Pancreas (tissue), 10 donors: ENCODE results near the gene TENM3. TPM values are rescaled to one million over a fixed set of nuclear protein-coding genes. Genes with fewer than 3 reads are reported as not detected.
A peak's percentile ranks its signal among the peaks of the same experiment; 100 is the strongest.

Experiments
- ATAC-seq, 4 donors: fragments of 200-7000 bp; cut with Tn5 transposase; one replicate each; pipeline versions ENCODE4 v1.8.0 to v1.9.1; 2020; ENCODE audit warnings: mild to moderate bottlenecking in 4 of 4, moderate library complexity in 4 of 4
- DNase-seq, 6 donors: peaks; one replicate each; pipeline ENCODE4 v3.0.0-alpha.2; 2020
- FAIRE-seq: peaks from 2 replicates; lab custom pipeline; 2012; peaks lifted over from hg19 to GRCh38; lab: Jason Lieb, UNC
- H3K27ac ChIP-seq, 4 donors: fragments of 200-600 bp; sonication (generic); 1 replicate in 3 of 4; 2 replicates in 1 of 4; pipeline versions ENCODE4 v1.5.0 to v1.8.0; 2020
- H3K27me3 ChIP-seq, 4 donors: fragments of 200-600 bp; one replicate each; pipeline ENCODE4 v1.8.0; 2021
- H3K36me3 ChIP-seq, 3 donors: fragments of 200-600 bp; sonication (generic) in 1 of 3; one replicate each; pipeline versions ENCODE4 v1.5.0 to v1.8.0; 2020 to 2021
- H3K4me1 ChIP-seq, 3 donors: fragments of 200-600 bp; one replicate each; pipeline ENCODE4 v1.8.0; 2021
- H3K4me3 ChIP-seq, 4 donors: fragments of 200-600 bp; sonication (generic) in 2 of 4; one replicate each; pipeline versions ENCODE4 v1.5.0 to v1.8.0; 2020 to 2021
- H3K9me3 ChIP-seq, 4 donors: fragments of 200-600 bp; one replicate each; pipeline ENCODE4 v1.8.0; 2021
- whole genome bisulfite sequencing, 2 donors: extraction: QIAGEN DNeasy Blood & Tissue Kit; methylation state at CpG; one replicate each; pipeline ENCODE4 v1.1.7; 2013; 5-methylcytosine and 5-hydroxymethylcytosine counted together
- intact Hi-C, 3 donors: fragments of 100-400 bp; cut with DNase I; formaldehyde crosslinking; loops; one replicate each; pipeline versions ENCODE4 v1.11.1 to v1.14.2; 2022
- polyA plus RNA-seq, 2 donors: library from polyadenylated mRNA; stranded (reverse); fragments of 200-250 nt; gene quantifications; one replicate each; pipeline ENCODE4 v1.2.3, GENCODE V29; 2013
- total RNA-seq, 6 donors: library from RNA; stranded (reverse); fragmentation: NEBNext Ultra II Directional in 4 of 6; extraction: Animal tissue kit (Norgen Biotek cat#: 25700) in 4 of 6; gene quantifications; one replicate each; pipeline versions ENCODE4 v1.2.1 to v1.2.4, GENCODE V29; 2021 to 2023
- TF ChIP-seq, protein P1 (sequence below), 4 donors: fragments of 200-600 bp; sonication (generic) in 3 of 4; IDR thresholded peaks; one replicate each; pipeline versions ENCODE4 v1.5.0 to v1.8.0; 2021; ENCODE audit warnings: antibody characterized with exemption in 4 of 4
- donor health status: healthy with polysubstance abuse.
- donor health status: DM: no; HTN: no; CAD: no; lungs with moderate emphysema.
- donor health status: DM: no; HTN: no; CAD: no.
- donor health status: control.
- donor health status: control.
- donor health status: Bipolar disorder and iron deficiency.
- donor health status: DM: yes; HTN: yes; CAD: no.
- donor health status: DM: no; HTN: no; CAD: no.
- donor health status: DM: no; HTN: no; CAD: no.
- donor health status: DM: yes; HTN: yes; CAD: no.

Gene TENM3
- total and polyA plus RNA-seq, 8 donors: 0.99 to 6.1 (median 4.4) TPM

GRCh38 chr4:182552948-182553347 lies 309.7 kb downstream of the TENM3 start:
- Histone ChIP-seq H3K36me3 (no peaks in the 10 kb centered on the region), H3K4me3 (no peak overlapping the region), H3K4me1 (no peaks in the 10 kb centered on the region), H3K27me3 (no peaks in the 10 kb centered on the region), H3K9me3 (no peaks in the 10 kb centered on the region), H3K27ac (no peak overlapping the region)
- intact Hi-C loops: no loop called here
- FAIRE-seq (no peak), ATAC-seq (no peak), DNase-seq (no peak)
- WGBS, 2 donors: 86 to 90% methylated on average over 9 of the region's 9 CpGs
- TF ChIP-seq, protein P1, sequence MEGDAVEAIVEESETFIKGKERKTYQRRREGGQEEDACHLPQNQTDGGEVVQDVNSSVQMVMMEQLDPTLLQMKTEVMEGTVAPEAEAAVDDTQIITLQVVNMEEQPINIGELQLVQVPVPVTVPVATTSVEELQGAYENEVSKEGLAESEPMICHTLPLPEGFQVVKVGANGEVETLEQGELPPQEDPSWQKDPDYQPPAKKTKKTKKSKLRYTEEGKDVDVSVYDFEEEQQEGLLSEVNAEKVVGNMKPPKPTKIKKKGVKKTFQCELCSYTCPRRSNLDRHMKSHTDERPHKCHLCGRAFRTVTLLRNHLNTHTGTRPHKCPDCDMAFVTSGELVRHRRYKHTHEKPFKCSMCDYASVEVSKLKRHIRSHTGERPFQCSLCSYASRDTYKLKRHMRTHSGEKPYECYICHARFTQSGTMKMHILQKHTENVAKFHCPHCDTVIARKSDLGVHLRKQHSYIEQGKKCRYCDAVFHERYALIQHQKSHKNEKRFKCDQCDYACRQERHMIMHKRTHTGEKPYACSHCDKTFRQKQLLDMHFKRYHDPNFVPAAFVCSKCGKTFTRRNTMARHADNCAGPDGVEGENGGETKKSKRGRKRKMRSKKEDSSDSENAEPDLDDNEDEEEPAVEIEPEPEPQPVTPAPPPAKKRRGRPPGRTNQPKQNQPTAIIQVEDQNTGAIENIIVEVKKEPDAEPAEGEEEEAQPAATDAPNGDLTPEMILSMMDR (IDR thresholded peaks at IDR 0.05): no peak

DNA sequence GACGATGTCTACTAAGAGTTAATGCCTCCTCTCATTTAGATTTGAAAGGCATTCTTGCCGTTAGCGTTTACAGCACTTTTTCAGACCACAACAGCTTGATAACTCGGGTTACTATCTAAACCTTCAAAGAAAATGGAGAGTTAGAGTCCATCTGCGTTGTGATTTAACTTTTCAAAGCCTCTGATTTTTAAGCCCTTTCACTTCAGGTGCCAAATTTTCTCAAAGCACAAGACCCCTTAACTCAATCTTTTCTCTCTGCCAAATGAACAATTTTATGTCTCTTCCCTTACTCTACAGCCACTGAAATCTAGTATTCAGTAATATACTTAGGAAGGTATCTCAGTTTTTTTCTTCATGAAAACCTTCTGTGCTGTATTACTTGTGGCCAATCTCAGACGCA lies 310.5 kb downstream of the TENM3 start:
- Histone ChIP-seq H3K4me1 (no peaks in the 10 kb centered on the region), H3K27me3 (no peaks in the 10 kb centered on the region), H3K9me3 (no peaks in the 10 kb centered on the region), H3K27ac (no peak overlapping the region), H3K36me3 (no peaks in the 10 kb centered on the region), H3K4me3 (no peak overlapping the region)
- DNase-seq (no peak), FAIRE-seq (no peak), ATAC-seq (no peak)
- 41 to 42% methylated on average over 6 of the region's 6 CpGs for WGBS, 2 donors
- intact Hi-C loops: no loop called here
- TF ChIP-seq, protein P1 (IDR thresholded peaks at IDR 0.05): no peak

GRCh38 chr4:182554736-182555135 lies 311.5 kb downstream of the TENM3 start:
- TF ChIP-seq, protein P1 (IDR thresholded peaks at IDR 0.05): no peak
- Histone ChIP-seq H3K27me3 (no peaks in the 10 kb centered on the region), H3K27ac (no peak overlapping the region), H3K4me1 (no peaks in the 10 kb centered on the region), H3K36me3 (no peaks in the 10 kb centered on the region), H3K4me3 (no peak overlapping the region), H3K9me3 (no peaks in the 10 kb centered on the region)
- no peak for DNase-seq
- 80 to 81% methylated on average over 7 of the region's 7 CpGs for WGBS, 2 donors
- FAIRE-seq: no peak
- intact Hi-C loops: no loop called here
- ATAC-seq: peak in 1 of 4 donors; percentile 40

DNA sequence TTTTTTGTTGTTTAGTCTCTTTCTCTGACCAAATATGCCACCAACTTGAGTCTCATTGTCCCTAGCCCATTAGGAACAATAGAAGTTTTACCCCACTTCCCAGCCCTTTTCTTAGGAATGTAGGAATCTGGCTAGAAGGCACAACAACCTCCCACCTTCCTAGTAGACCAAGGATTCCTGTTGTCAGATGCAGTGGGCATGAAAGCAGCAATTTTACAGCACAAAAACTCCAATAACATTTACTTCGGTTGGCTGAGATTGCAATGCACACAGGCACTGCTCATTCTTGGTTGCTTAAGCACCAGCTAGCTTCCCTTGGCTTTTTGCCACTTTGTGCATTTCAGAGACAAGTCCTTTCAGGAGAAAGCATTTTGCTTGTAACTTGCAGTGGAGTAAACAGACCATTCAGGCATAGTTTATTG lies 312.8 kb downstream of the TENM3 start:
- intact Hi-C loops: no loop called here
- FAIRE-seq: no peak
- no peak for DNase-seq
- no peaks in the 10 kb centered on the region for H3K36me3 ChIP-seq
- H3K4me3 ChIP-seq: no peak overlapping the region
- H3K27ac ChIP-seq: no peak overlapping the region
- H3K4me1 ChIP-seq: no peaks in the 10 kb centered on the region
- TF ChIP-seq, protein P1 (IDR thresholded peaks at IDR 0.05): no peak
- no peaks in the 10 kb centered on the region for H3K9me3 ChIP-seq
- ATAC-seq: peak in 2 of 4 donors; percentile 65 to 73
- no peaks in the 10 kb centered on the region for H3K27me3 ChIP-seq
- 82 to 86% methylated on average over 1 of the region's 1 CpG for WGBS, 2 donors

- Histone ChIP-seq H3K9me3 (no peaks in the 10 kb centered on the region), H3K27ac (no peak overlapping the region), H3K27me3 (no peaks in the 10 kb centered on the region), H3K36me3 (no peaks in the 10 kb centered on the region), H3K4me3 (no peak overlapping the region), H3K4me1 (no peaks in the 10 kb centered on the region)
- intact Hi-C loops: no loop called here
- TF ChIP-seq, protein P1 (IDR thresholded peaks at IDR 0.05): no peak
- FAIRE-seq: no peak
- no peak for DNase-seq
- WGBS, 2 donors: 72 to 82% methylated on average over 3 of the region's 3 CpGs
- peak in 2 of 4 donors; percentile 40 to 44 for ATAC-seq
These were observed 313.4 kb downstream of the TENM3 start for GRCh38 chr4:182556580-182556979.
